22Rv1 (cell line): ENCODE measurements around the gene CYTH1.

Experiments
- ZFX ChIP-seq: fragments of 450-650 bp; IDR thresholded peaks from 2 replicates; pipeline ENCODE4 v1.6.1; 2017; ENCODE audit warnings: antibody characterized with exemption, borderline replicate concordance
- TF ChIP-seq, protein P1 (sequence below): fragments of 450-650 bp; IDR thresholded peaks from 2 replicates; pipeline ENCODE4 v1.5.1; 2017; ENCODE audit warnings: mild to moderate bottlenecking

GRCh38 chr17:78706271-78706915 is 75.7 kb downstream of the CYTH1 start:
- TF ChIP-seq, protein P1, sequence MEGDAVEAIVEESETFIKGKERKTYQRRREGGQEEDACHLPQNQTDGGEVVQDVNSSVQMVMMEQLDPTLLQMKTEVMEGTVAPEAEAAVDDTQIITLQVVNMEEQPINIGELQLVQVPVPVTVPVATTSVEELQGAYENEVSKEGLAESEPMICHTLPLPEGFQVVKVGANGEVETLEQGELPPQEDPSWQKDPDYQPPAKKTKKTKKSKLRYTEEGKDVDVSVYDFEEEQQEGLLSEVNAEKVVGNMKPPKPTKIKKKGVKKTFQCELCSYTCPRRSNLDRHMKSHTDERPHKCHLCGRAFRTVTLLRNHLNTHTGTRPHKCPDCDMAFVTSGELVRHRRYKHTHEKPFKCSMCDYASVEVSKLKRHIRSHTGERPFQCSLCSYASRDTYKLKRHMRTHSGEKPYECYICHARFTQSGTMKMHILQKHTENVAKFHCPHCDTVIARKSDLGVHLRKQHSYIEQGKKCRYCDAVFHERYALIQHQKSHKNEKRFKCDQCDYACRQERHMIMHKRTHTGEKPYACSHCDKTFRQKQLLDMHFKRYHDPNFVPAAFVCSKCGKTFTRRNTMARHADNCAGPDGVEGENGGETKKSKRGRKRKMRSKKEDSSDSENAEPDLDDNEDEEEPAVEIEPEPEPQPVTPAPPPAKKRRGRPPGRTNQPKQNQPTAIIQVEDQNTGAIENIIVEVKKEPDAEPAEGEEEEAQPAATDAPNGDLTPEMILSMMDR, result no peak
- TF ChIP-seq ZFX, result no peak
